Adrenal gland (tissue), 12 donors: ENCODE results near the gene HCFC2. TPM values are rescaled to one million over a fixed set of nuclear protein-coding genes. Genes with fewer than 3 reads are reported as not detected.

ENCODE experiments used
- DNase-seq, 7 donors: peaks; one replicate each; pipeline ENCODE4 v3.0.0-alpha.2; 2019 to 2020
- H3K27ac ChIP-seq, 5 donors: fragments of 200-600 bp; sonication (generic) in 4 of 5; 1 replicate in 3 of 5; 2 replicates in 2 of 5; pipeline versions ENCODE4 v1.5.1 to v1.8.0; 2016 to 2020; ENCODE audit warnings: mild to moderate bottlenecking in 1 of 5
- H3K27me3 ChIP-seq: fragments of 200-600 bp; 2 replicates; pipeline ENCODE4 v1.8.0; 2021
- H3K36me3 ChIP-seq, 2 donors: fragments of 200-600 bp; replicated peaks in 1 of 2; 1 replicate in 1 of 2; 2 replicates in 1 of 2; pipeline versions ENCODE4 v1.5.1 to v1.8.0; 2018 to 2022
- H3K4me1 ChIP-seq, 2 donors: fragments of 200-600 bp; replicated peaks in 1 of 2; 1 replicate in 1 of 2; 2 replicates in 1 of 2; pipeline versions ENCODE4 v1.5.1 to v1.8.0; 2018 to 2021
- H3K4me3 ChIP-seq, 4 donors: fragments of 200-600 bp; sonication (generic) in 3 of 4; one replicate each; pipeline ENCODE4 v1.5.1; 2016 to 2018
- H3K9me3 ChIP-seq, 3 donors: fragments of 200-600 bp; sonication (generic) in 1 of 3; replicated peaks in 1 of 3; 1 replicate in 2 of 3; 2 replicates in 1 of 3; pipeline versions ENCODE4 v1.5.1 to v1.8.0; 2016 to 2021
- CTCF ChIP-seq, 6 experiments: fragments of 450-650 bp in 4 of 6; fragments of 200-600 bp in 2 of 6; sonication (generic) in 1 of 6; IDR thresholded peaks; 1 replicate in 5 of 6; 2 replicates in 1 of 6; pipeline versions ENCODE4 v1.5.1 to v1.8.0; 2016 to 2021; ENCODE audit warnings: antibody characterized with exemption in 6 of 6, mild to moderate bottlenecking in 2 of 6, moderate library complexity in 1 of 6
- POLR2A ChIP-seq, 2 donors: fragments of 450-650 bp; IDR thresholded peaks; one replicate each; pipeline ENCODE4 v1.6.1; 2017; ENCODE audit warnings: antibody characterized with exemption in 2 of 2, mild to moderate bottlenecking in 2 of 2, moderate library complexity in 1 of 2
- WGBS, 4 donors: extraction: QIAGEN DNeasy Blood & Tissue Kit in 2 of 4; methylation state at CpG; one replicate each; pipeline versions ENCODE4 v1.1.5 to v1.1.7; 2013 to 2017; 5-methylcytosine and 5-hydroxymethylcytosine counted together
- intact Hi-C, 2 donors: fragments of 100-400 bp; cut with DNase I; formaldehyde crosslinking; loops; one replicate each; pipeline versions ENCODE4 v1.14.1 to v1.15.0; 2022 to 2023
- polyA plus RNA-seq, 3 donors: library from polyadenylated mRNA; stranded (reverse); fragments of 200-250 nt in 2 of 3; fragments of 350-450 nt in 1 of 3; fragmentation: Illumina TruSeq in 1 of 3; extraction: RNeasy Lipid Tissue Mini Kit (QIAGEN cat#74804) in 1 of 3; gene quantifications; one replicate each; pipeline ENCODE4 v1.2.3, GENCODE V29; 2013 to 2014
- total RNA-seq, 9 donors: library from RNA; depleted of rRNA in 4 of 9; stranded (reverse); fragments of >200 nt in 4 of 9; fragments of 120-200 nt in 1 of 9; fragmentation: NEBNext Ultra II Directional in 1 of 9; extraction: Animal tissue kit (Norgen Biotek cat#: 25700) in 1 of 9; gene quantifications; one replicate each; pipeline versions ENCODE4 v1.1.0 to v1.2.4, GENCODE V29; 2013 to 2023
- donor health status: healthy with polysubstance abuse.
- donor health status: Bipolar disorder and iron deficiency.
- donor health status: DM: yes; HTN: yes; CAD: no.
- donor health status: DM: no; HTN: no; CAD: no.
- donor health status: DM: no; HTN: no; CAD: no.
- donor health status: DM: yes; HTN: yes; CAD: no.

HCFC2 gene
- total and polyA plus RNA-seq, 12 donors, result 8.5 to 35.4 (median 20.5) TPM

GRCh38 chr12:104080764-104081163 is 16.4 kb downstream of the HCFC2 start:
- intact Hi-C loops, result no loop called here
- H3K36me3 ChIP-seq, result peaks cover 0 to 31% of the 10 kb centered on the region in 2 donors

GRCh38 chr12:104083769-104084475 is 19.6 kb downstream of the HCFC2 start:
- no peak for DNase-seq
- intact Hi-C loops, result no loop called here
- Histone ChIP-seq H3K27me3 (no peaks in the 10 kb centered on the region), H3K27ac (no peak overlapping the region), H3K4me3 (no peak overlapping the region), H3K36me3 (peaks cover 0 to 48% of the 10 kb centered on the region in 2 donors), H3K4me1 (peaks cover 0 to 8% of the 10 kb centered on the region in 2 donors), H3K9me3 (peaks cover 0 to 4% (median 0%) of the 10 kb centered on the region in 3 donors)
- no peak for TF ChIP-seq CTCF (IDR thresholded peaks at IDR 0.05)
- TF ChIP-seq POLR2A (IDR thresholded peaks at IDR 0.05), result no peak
- WGBS, 4 donors, result 93 to 96% (median 95%) methylated on average over 8 of the region's 8 CpGs

More at GRCh38 chr12:104080764-104081163, 16.4 kb downstream of the HCFC2 start:
- DNase-seq, result no peak
- H3K4me1 ChIP-seq, result peaks cover 0 to 8% of the 10 kb centered on the region in 2 donors
- TF ChIP-seq CTCF (IDR thresholded peaks at IDR 0.05), result no peak
- TF ChIP-seq POLR2A (IDR thresholded peaks at IDR 0.05), result no peak
- peaks cover 0 to 4% (median 0%) of the 10 kb centered on the region in 3 donors for H3K9me3 ChIP-seq
- no peak overlapping the region for H3K4me3 ChIP-seq
- no peaks in the 10 kb centered on the region for H3K27me3 ChIP-seq
- no peak overlapping the region for H3K27ac ChIP-seq
- WGBS, 4 donors, result 41 to 51% (median 44%) methylated on average over 1 of the region's 1 CpG

- no peak for DNase-seq
- 87 to 100% (median 97%) methylated on average over 1 of the region's 1 CpG for WGBS, 4 donors
- TF ChIP-seq CTCF (IDR thresholded peaks at IDR 0.05), result no peak
- no peak for TF ChIP-seq POLR2A (IDR thresholded peaks at IDR 0.05)
- H3K27ac ChIP-seq, result no peak overlapping the region
- no peaks in the 10 kb centered on the region for H3K4me1 ChIP-seq
- peaks cover 0 to 65% of the 10 kb centered on the region in 2 donors for H3K36me3 ChIP-seq
- H3K27me3 ChIP-seq, result no peaks in the 10 kb centered on the region
- intact Hi-C loops, result loop anchor here in 1 of 2 donors (10.0 kb wide), 1 partner anchor 116 kb away; no protein-coding TSS in a partner anchor
- no peaks in the 10 kb centered on the region for H3K9me3 ChIP-seq
- H3K4me3 ChIP-seq, result no peak overlapping the region
These were observed 26.4 kb downstream of the HCFC2 start for GRCh38 chr12:104090685-104091084.

- no peaks in the 10 kb centered on the region for H3K27me3 ChIP-seq
- WGBS, 4 donors, result 96 to 99% (median 96%) methylated on average over 4 of the region's 4 CpGs
- intact Hi-C loops, result loop anchor here in 1 of 2 donors (10.0 kb wide), 1 partner anchor 116 kb away; no protein-coding TSS in a partner anchor
- no peaks in the 10 kb centered on the region for H3K9me3 ChIP-seq
- no peak overlapping the region for H3K4me3 ChIP-seq
- DNase-seq, result no peak
- no peak overlapping the region for H3K27ac ChIP-seq
- H3K36me3 ChIP-seq, result peaks cover 0 to 68% of the 10 kb centered on the region in 2 donors
- TF ChIP-seq POLR2A (IDR thresholded peaks at IDR 0.05), result no peak
- TF ChIP-seq CTCF (IDR thresholded peaks at IDR 0.05), result no peak
- no peaks in the 10 kb centered on the region for H3K4me1 ChIP-seq
These were observed 26.8 kb downstream of the HCFC2 start for GRCh38 chr12:104091136-104091535.
